ENCODE data around the gene HIPK3.

The HIPK3 gene

DNA sequence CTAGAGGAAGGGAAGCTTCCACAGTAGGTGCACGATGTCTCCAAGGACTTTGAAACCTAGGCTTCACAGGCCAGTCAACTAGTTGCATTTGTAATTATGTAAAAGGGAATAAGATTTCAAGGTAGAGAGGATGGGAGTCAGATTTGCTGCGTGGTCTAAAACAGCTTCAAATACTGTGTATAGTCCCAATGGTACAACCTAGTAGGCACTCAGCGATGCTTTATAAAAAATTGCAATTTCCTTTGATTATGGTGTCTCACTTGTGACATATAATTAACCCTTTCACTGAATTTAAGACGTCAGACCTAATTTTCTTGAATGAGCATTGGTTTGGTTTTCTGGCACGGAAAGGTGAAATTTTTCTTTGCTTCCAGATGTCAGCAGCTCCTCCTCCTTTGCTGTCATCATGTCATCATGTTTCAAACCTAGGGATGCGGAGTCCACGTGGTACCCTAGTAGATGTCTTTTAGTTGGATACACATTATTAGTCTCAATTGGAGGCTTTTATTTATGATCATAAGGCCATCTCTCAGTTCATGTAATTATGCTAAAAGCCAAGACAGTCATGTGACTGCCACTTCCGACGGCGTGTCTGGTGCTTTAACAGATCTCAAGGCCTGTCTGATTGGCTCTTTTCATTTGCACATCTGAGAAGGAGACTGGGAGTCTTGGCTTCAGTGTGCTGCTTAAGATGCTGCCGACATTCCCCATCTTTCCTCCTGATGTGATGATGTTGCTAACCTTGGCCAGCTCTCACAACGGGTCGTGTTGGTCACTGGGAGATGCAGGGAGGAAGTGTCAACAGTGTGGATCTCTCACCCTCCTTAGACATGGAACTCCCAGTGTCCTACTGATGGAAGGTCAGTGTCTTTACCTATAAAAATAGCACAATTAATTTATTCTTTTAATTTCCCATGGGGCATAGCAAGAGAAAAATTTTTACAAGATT, 134.0 kb downstream of the HIPK3 start:
- DNase-seq (ENCODE audit: low read depth in 3 of 3) = no peak

DNA sequence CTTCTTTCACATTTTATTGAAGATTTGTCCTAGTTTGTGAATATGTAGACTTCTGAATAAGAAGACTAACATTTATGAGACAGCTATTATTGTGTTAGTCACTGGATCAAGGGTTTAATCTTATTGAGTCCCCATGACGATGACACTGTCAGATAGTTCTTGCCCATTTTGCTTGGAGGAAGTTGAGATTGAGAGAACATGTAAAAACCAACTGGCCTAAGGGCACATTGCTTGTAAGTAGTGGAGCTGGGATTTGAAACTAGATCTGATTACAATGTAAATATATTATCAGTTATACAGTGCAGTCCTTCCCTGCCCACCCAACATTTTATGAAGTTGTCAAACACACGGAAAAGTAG, 134.7 kb downstream of the HIPK3 start:
- no peak for DNase-seq (ENCODE audit: low read depth in 3 of 3)

DNA sequence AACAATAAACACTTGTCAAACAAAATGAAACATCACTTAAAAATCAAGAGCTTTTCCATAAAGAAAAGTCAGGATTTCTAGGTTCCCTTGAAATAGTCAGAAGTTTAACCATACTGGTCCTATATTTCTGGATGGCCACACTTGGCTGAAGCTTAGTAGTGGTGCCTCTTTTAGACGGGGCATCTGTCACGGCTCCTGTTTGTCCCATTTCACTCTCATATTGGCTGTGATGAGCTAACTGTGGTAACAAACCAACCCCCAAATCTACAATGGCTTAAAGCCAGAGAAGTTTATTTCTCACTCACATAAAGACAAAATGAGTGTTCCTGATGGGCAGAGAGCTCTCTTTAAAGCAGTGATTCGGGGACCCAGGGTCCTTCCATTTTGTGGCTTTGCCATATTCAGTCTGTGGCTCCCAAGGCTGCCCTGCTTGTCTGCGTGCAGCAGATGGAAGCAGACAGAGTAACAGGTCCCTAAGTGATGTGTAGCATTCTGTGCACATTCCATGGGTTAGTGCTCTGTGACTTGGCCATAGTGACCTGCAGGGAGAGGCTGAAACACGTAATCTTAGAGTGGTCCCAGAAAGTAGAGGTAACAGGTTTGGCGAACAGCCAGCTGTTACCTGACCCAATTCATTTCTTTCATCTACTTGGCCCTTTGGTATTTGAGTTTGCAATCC, 137.4 kb downstream of the HIPK3 start:
- DNase-seq (ENCODE audit: low read depth in 3 of 3) = no peak

DNA sequence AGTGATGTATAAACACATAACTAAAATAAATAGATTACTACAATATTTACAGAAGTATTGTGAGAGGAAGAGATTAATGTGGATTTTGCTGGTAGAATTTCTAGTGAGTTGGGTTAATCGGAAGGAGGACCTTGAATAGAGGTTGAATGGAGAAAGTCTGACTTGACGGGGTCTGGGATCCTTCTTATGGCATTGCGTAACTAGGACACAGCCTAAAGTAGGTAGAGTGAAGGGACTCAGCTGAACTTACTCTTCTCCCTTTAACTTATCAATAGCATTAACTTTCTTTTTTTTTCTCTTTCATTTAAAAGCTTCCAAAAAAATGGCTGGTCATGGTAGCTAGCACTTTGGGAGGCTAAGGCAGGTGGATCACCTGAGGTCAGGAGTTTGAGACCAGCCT, 139.2 kb downstream of the HIPK3 start:
- no peak for DNase-seq (ENCODE audit: low read depth in 3 of 3)

DNA sequence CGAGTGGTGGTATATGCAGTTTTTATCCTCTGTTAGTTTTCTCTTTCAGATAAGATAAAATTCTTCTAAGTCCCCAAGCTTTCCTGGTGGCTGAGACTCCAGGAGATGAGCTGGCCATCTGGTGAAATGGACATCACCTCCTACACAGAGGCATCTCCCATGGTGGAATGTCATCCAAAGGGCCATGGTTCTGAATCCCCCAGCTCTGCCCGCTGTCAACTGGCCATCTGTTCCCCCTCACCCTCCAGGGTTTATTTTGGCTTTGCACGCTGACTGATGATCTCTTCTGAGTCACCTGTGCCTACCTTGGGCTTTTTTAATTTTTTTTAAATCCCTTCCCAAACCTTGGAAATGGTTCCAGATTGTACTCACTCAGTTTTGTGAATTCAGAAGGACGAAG, 142.2 kb downstream of the HIPK3 start:
- no peak for DNase-seq (ENCODE audit: low read depth in 3 of 3)

DNA sequence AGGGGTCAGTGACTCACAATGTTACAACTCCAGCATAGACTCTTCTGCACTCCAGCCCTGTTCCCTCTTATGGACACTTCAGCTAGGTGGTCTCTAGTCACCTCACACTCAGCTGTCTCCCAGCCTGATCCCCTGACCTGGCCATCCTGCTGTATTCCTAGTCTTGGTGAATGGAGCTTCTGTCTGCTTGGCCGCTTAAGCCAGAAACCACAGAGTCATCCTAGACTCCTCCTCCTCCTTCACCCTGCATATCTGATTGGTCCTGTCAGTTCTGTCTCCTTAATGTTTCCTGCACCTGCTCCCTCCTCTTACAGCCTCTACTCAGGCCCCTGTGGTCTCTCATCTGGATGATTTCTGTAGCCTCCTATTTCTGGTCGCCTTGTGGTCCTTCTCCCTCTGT, 144.9 kb downstream of the HIPK3 start:
- no peak for DNase-seq (ENCODE audit: low read depth in 3 of 3)

DNA sequence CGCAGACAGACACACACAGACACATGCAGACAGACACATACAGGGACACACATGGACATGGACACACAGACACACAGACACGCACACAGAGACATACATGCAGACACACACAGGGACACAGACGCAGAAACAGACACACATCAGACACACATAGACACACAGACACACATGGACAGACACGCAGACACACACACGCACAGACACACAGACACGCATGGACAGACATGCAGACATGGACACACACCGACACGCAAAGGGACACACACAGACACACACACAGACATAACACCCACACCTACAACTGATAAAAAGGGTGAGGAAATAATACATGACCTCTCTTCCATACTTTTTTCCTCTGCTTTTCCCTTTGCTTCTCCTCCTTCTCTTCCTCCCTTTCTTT, 146.2 kb downstream of the HIPK3 start:
- DNase-seq (ENCODE audit: low read depth in 3 of 3) = no peak

DNA sequence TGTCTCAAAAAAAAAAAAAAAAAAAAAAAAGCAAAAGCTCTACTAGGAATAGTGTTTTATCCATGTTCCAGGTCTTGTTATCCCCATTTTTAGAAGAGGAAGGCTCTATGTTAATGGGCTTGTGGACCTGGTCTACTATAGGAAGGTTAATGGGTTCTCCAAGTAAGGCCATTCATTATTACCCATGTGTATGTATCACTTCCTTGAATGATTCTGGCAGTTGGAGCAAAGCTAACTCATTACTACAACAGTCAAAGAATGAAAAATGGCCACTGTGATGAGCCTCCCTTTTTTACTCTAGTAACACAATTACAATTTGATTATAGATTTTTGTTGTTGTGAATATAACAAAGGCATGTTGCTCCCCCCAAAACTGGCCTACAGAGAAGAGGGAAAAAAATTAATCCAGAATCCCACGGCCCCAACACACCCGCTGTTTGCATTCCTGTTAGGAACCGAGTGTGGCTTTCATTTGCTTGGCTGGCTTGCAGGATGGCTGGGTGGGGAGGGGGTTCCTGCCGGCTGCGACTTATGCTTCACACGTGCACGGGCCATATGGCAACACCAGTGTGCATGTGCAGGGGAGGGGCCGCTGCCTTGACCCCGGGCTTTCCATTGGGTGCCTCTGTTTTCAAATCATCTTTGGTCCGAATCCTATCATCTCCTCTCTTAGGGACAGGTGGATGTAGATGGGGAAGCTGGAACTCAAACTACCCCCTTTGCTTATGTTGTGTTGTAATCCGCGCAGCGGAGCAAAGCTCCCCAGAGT, 148.8 kb downstream of the HIPK3 start:
- DNase-seq (ENCODE audit: low read depth in 3 of 3) = no peak

Data from stimulated activated CD4-positive, alpha-beta T cell treated with anti-CD3 and anti-CD28 coated beads, TNF-alpha, amount 100 ng/mL, for 24 hours (primary cell).